ENCODE measurements around the gene GMCL1.

DNA sequence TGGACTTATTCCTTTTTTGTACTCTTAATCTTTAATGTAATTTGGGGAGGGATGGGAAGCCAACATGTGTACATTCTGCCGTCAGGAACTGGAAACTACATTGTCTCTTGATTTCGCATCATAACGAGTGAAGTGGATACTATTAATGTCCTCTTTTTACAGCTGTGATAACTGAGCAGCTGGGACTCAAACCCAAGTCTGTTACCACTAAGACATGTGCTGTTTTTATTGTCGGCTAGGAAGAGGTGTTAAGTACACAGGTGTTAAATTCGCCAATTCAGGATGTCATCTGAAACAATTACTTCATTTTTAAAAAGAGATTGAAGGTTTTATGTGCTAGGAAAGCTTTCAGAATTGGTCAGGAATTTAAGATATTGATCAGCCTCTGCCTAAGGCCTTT, 6.9 kb downstream of the GMCL1 start:
- TF ChIP-seq EZH2phosphoT487 (IDR thresholded peaks at IDR 0.05; ENCODE audit: insufficient read depth, low read depth) = no peak
- no peak for TF ChIP-seq EZH2 (IDR thresholded peaks at IDR 0.05; ENCODE audit: insufficient read depth, poor library complexity, severe bottlenecking)
